Progenitor cell of endocrine pancreas (in vitro differentiated cells): ENCODE measurements around the gene MYOZ2. TPM values are rescaled to one million over a fixed set of nuclear protein-coding genes. Genes with fewer than 3 reads are reported as not detected.
A peak's percentile ranks its signal among the peaks of the same experiment; 100 is the strongest.

Source experiments
- DNase-seq: peaks from one replicate; pipeline ENCODE4 v3.0.0; 2021; ENCODE audit warnings: low spot score; ENCODE audit not compliant: unreplicated experiment
- H3K27ac Mint-ChIP-seq: 2 replicates; pipeline ENCODE4 v1.8.0; 2021; ENCODE audit warnings: mild to moderate bottlenecking, moderate library complexity, mixed read lengths
- H3K27me3 Mint-ChIP-seq: 2 replicates; pipeline ENCODE4 v1.8.0; 2021; ENCODE audit warnings: mixed read lengths
- H3K36me3 Mint-ChIP-seq: 2 replicates; pipeline ENCODE4 v1.8.0; 2022; ENCODE audit warnings: mixed read lengths; ENCODE audit not compliant: insufficient read depth
- H3K4me1 Mint-ChIP-seq: 2 replicates; pipeline ENCODE4 v1.8.0; 2021; ENCODE audit warnings: low read depth, mixed read lengths
- H3K4me3 Mint-ChIP-seq: 2 replicates; pipeline ENCODE4 v1.8.0; 2021; ENCODE audit warnings: low read depth, mild to moderate bottlenecking, moderate library complexity, mixed read lengths
- H3K9me3 Mint-ChIP-seq: 2 replicates; pipeline ENCODE4 v1.8.0; 2021; ENCODE audit warnings: low read depth, mixed read lengths
- CTCF ChIP-seq: fragments of 200-600 bp; sonication (generic); IDR thresholded peaks from one replicate; pipeline ENCODE4 v1.5.0; 2021; ENCODE audit warnings: antibody characterized with exemption, mild to moderate bottlenecking; ENCODE audit not compliant: unreplicated experiment
- total RNA-seq: library from RNA; stranded (reverse); gene quantifications from 2 replicates; pipeline ENCODE4 v1.2.1, GENCODE V29; 2021

Gene MYOZ2
- total RNA-seq, 1 donor from 2014 or later: 0.10 TPM

GRCh38 chr4:119227690-119228089, 92.1 kb downstream of the MYOZ2 start:
- peaks cover 9% of the 10 kb centered on the region for H3K9me3 Mint-ChIP-seq
- no peak for DNase-seq
- no peaks in the 10 kb centered on the region for H3K27me3 Mint-ChIP-seq
- peaks cover 24% of the 10 kb centered on the region for H3K36me3 Mint-ChIP-seq
- peaks cover 10% of the 10 kb centered on the region for H3K4me1 Mint-ChIP-seq
- no peak for TF ChIP-seq CTCF
- no peak overlapping the region for H3K4me3 Mint-ChIP-seq
- no peak overlapping the region for H3K27ac Mint-ChIP-seq

GRCh38 chr4:119228406-119228805, 92.8 kb downstream of the MYOZ2 start:
- peaks cover 11% of the 10 kb centered on the region for H3K4me1 Mint-ChIP-seq
- DNase-seq: no peak
- H3K27me3 Mint-ChIP-seq: no peaks in the 10 kb centered on the region
- no peak overlapping the region for H3K4me3 Mint-ChIP-seq
- H3K9me3 Mint-ChIP-seq: peaks cover 9% of the 10 kb centered on the region
- TF ChIP-seq CTCF: no peak
- H3K36me3 Mint-ChIP-seq: peaks cover 22% of the 10 kb centered on the region
- H3K27ac Mint-ChIP-seq: no peak overlapping the region

GRCh38 chr4:119229908-119230687, 94.5 kb downstream of the MYOZ2 start:
- TF ChIP-seq CTCF: no peak
- no peak for DNase-seq
- H3K4me3 Mint-ChIP-seq: no peak overlapping the region
- H3K4me1 Mint-ChIP-seq: peaks cover 15% of the 10 kb centered on the region
- H3K36me3 Mint-ChIP-seq: peaks cover 13% of the 10 kb centered on the region
- no peaks in the 10 kb centered on the region for H3K27me3 Mint-ChIP-seq
- H3K9me3 Mint-ChIP-seq: peaks cover 3% of the 10 kb centered on the region
- peak overlapping the region; percentile 27 for H3K27ac Mint-ChIP-seq

GRCh38 chr4:119231491-119231890, 95.9 kb downstream of the MYOZ2 start:
- Mint-ChIP-seq H3K27ac (peak overlapping the region; percentile 34), H3K4me1 (peaks cover 15% of the 10 kb centered on the region), H3K27me3 (no peaks in the 10 kb centered on the region), H3K9me3 (peaks cover 3% of the 10 kb centered on the region), H3K36me3 (peaks cover 11% of the 10 kb centered on the region), H3K4me3 (no peak overlapping the region)
- TF ChIP-seq CTCF: no peak
- DNase-seq: no peak

GRCh38 chr4:119232286-119232685, 96.7 kb downstream of the MYOZ2 start:
- Mint-ChIP-seq H3K4me1 (peaks cover 15% of the 10 kb centered on the region), H3K27ac (peak overlapping the region; percentile 26), H3K9me3 (peaks cover 3% of the 10 kb centered on the region), H3K36me3 (peaks cover 10% of the 10 kb centered on the region), H3K4me3 (no peak overlapping the region), H3K27me3 (no peaks in the 10 kb centered on the region)
- DNase-seq: no peak
- no peak for TF ChIP-seq CTCF
